CD4-positive, alpha-beta T cell treated with Interleukin-15 for 4 hours (primary cell): ENCODE measurements around the gene RETREG3.
"Not testable (repeated sequence)": the region's sequence is repeated elsewhere in the genome, so short reads cannot be mapped to it uniquely, and the experiment has no call there.

Experiments used
- DNase-seq: peaks from one replicate; pipeline ENCODE4 v3.0.0-alpha.2; 2020; ENCODE audit warnings: low spot score

RETREG3 gene

DNA sequence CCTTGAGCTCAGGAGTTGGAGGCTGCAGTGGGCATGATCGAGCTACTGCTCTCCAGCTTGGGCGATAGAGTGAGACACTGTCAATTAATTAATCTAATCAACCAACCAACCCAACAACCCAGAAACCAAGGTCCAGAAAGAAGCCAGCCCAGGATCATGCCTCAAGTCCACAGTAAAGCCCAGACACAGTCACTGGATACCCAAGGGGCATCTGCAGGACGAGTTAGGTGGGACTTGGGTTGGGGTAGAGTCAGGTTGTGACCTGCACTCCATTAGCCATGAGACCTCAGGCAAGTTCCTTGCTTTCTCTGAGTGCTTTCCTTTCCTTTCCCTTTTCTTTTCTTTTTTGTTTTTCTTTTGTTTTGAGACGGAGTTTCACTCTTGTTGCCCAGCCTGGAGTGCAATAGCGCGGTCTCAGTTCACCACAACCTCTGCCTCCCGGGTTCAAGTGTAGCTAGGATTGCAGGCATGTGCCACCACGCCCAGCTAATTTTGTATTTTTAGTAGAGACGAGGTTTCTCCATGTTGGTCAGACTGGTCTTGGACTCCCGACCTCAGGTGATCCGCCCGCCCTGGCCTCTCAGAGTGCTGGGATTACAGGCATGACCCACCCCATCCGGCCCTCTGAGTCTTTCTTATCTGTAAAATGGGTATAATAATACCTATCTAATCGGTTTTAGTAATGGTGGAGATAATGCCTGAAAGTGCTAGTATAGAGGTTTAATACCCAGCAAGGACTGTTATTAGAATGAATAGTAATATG, 60.0 kb downstream of the RETREG3 start:
- DNase-seq = no peak

- peak; percentile 76 for DNase-seq
These were observed 60.9 kb downstream of the RETREG3 start for GRCh38 chr17:42548070-42548837.

- DNase-seq = no peak
These were observed 61.5 kb downstream of the RETREG3 start for GRCh38 chr17:42547698-42548069.

- no peak for DNase-seq
These were observed 62.1 kb downstream of the RETREG3 start for GRCh38 chr17:42547001-42547461.

GRCh38 chr17:42545755-42546505, 63.2 kb downstream of the RETREG3 start:
- not testable (repeated sequence) for DNase-seq

GRCh38 chr17:42544874-42545283, 64.3 kb downstream of the RETREG3 start:
- no peak for DNase-seq

- DNase-seq = no peak
These were observed 65.7 kb downstream of the RETREG3 start for GRCh38 chr17:42543190-42544079.

DNA sequence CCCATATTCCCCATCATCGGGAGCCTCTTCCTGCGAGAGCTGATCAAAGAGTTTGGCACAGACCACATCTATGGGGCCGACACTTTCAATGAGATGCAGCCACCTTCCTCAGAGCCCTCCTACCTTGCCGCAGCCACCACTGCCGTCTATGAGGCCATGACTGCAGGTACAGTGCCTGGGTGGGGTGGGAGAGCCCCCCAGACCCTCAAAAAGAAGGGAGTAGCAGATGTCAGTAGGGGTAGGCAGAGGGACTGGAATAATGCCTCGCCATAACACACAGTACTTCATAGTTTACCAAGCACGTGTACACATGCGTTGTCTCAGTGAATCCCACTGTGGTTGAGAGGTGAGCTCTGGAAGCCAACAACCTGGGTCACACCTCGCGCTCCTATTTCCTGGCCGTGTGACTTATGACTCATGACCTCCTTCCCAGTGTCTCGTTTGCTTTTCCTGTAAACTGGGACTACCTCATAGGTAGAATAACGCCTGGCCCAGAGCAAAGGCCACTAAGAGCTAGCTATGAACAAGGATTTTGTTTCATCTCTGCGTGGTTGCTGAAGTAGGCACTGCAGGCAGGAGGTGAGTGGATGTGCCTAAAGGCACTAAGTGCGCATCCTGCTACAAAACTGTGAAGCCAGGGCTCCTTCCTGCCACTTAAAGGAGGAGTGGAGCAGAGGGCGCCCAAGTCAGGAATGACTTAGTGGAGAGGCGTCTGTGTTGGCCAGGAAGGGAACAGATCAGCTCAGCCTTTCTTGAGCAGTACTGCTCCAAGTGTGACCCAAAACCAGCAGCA, 67.9 kb downstream of the RETREG3 start:
- peak; percentile 46 for DNase-seq

DNA sequence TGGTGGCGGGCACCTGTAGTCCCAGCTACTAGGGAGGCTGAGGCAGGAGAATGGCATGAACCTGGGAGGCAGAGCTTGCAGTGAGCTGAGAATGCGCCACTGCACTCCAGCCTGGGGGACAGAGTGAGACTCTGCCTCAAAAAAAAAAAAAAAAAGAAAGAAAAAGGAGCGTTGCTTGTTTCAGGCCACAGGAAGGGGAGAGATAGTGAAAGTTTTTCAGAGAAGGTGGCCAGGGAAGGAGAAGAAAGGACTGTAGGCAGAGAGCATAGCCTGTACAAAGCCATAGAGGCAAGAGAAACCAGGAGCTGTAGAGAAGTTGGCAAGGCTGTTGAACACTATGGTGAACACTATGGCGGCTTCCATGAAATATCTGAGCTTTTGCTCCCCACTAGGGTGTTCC, 68.6 kb downstream of the RETREG3 start:
- DNase-seq = not testable (repeated sequence)

GRCh38 chr17:42538482-42538881, 70.7 kb downstream of the RETREG3 start:
- no peak for DNase-seq

DNA sequence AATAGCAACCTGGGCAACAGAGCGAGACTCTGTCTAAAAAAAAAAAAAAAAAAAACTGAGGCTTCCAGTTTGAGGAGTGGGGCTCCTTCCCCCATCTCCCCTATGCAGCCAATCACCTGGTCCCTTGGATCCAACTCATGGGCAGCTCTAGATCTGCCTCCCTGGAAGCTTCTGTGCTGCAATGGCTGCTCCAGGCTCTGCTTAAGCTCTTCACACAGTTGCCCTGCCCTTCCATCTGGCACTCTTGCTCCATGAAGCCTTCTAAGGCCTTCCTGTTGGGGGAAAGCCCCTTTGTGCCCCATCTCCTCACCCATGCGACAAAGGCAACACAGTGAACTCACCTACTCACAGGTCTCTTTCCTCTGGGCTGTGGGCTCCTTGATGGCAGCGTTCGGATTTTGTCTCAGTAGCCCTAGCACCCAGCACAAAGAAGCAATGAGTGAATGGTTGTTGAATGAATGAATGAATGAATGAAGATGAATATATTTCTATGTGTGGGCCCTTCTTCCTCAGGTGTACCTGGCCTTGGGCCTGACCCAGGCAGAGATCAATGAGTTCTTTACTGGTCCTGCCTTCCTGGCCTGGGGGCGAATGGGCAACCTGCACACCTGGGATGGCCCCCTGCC, 71.2 kb downstream of the RETREG3 start:
- DNase-seq = no peak

- no peak for DNase-seq
These were observed 71.9 kb downstream of the RETREG3 start for GRCh38 chr17:42537156-42537805.

GRCh38 chr17:42536372-42537155, 72.6 kb downstream of the RETREG3 start:
- DNase-seq = peak; percentile 55

- peak; percentile 77 for DNase-seq
These were observed 73.2 kb downstream of the RETREG3 start, which contains the start of gene NAGLU for GRCh38 chr17:42536048-42536371. TSS of gene NAGLU (plus strand) at chr17:42536241. CDS start at chr17:42536273, 32 bp downstream.

- DNase-seq = no peak
These were observed 73.8 kb downstream of the RETREG3 start for GRCh38 chr17:42535155-42536047.

- peak; percentile 45 for DNase-seq
These were observed 77.5 kb downstream of the RETREG3 start for GRCh38 chr17:42531455-42532354.

DNA sequence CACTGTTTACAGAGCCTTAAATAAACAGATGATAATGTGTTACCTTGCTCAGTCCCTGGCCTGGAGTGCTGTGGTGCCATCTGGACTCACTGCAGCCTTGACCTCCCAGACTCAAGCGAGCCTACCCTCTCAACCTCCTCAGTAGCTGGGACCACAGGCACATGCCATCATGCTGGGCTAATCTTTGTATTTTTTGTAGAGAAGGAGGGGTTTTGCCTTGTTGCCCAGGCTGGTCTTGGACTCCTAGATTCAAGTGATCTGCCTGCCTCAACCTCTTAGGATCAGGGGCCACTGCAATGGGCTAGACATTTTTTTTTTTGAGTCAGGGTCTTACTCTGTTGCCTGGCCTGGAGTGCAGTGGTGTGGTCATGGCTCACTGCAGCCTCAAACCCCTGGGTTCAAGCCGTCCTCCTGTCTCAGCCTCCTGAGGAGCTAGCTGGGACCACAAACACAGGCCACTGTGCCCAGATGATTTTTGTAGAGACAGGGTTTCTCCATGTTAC, 78.2 kb downstream of the RETREG3 start:
- DNase-seq = no peak
